ENCODE measurements around the gene TMEM163.

- no peak for TF ChIP-seq CTCF (tag by site-specific recombination; IDR thresholded peaks at IDR 0.05)
- no peak for TF ChIP-seq PATZ1 (tag by site-specific recombination; IDR thresholded peaks at IDR 0.05)
- no peak for TF ChIP-seq REST (tag by site-specific recombination; IDR thresholded peaks at IDR 0.05)
- TF ChIP-seq MYNN (tag by site-specific recombination; IDR thresholded peaks at IDR 0.05; ENCODE audit: borderline replicate concordance), result no peak
- no peak for TF ChIP-seq KLF16 (tag by site-specific recombination; IDR thresholded peaks at IDR 0.05)
- TF ChIP-seq ZNF341 (tag by site-specific recombination; IDR thresholded peaks at IDR 0.05; ENCODE audit: low read depth), result no peak
- TF ChIP-seq ZNF274 (IDR thresholded peaks at IDR 0.05; ENCODE audit: low read length), result no peak
- TF ChIP-seq ZNF274 (tag by site-specific recombination; IDR thresholded peaks at IDR 0.05; ENCODE audit: borderline replicate concordance), result no peak
- no peak for TF ChIP-seq ZFP41 (tag by site-specific recombination; IDR thresholded peaks at IDR 0.05; ENCODE audit: borderline replicate concordance)
- no peak for TF ChIP-seq ZNF366 (tag by site-specific recombination; conservative IDR thresholded peaks at IDR 0.05)
Observed at GRCh38 chr2:134594399-134594798, 124.4 kb downstream of the TMEM163 start.
